HCT116 (cell line): ENCODE measurements around the gene REPS2. TPM values are rescaled to one million over a fixed set of nuclear protein-coding genes. Genes with fewer than 3 reads are reported as not detected.

ENCODE experiments used
- ATAC-seq: fragments of 200-7000 bp; cut with Tn5 transposase; 2 replicates; pipeline ENCODE4 v1.9.1; 2020; ENCODE audit warnings: mild to moderate bottlenecking, moderate library complexity
- BruUV-seq: library from RNA; stranded (reverse); fragments of 400-500 nt; replicated peaks from 2 replicates; lab custom pipeline; 2021; lab: Mats Ljungman, UMichigan
- CTCF ChIA-PET: fragments of 300-600 bp; sonication (Branson Sonifier 250); formaldehyde crosslinking; loops from one replicate; lab custom pipeline; 2021; ENCODE audit warnings: antibody characterized with exemption; lab: Charles Lee
- POLR2A ChIA-PET: fragments of 300-600, 350-600 bp; sonication (Branson Sonifier 250); formaldehyde crosslinking; loops from one replicate; lab custom pipeline; 2021; ENCODE audit warnings: antibody characterized with exemption; lab: Charles Lee
- RAD21 ChIA-PET, 2 experiments: fragments of 300-600 bp; sonication (Branson Sonifier 250); formaldehyde crosslinking; loops; one replicate each; lab custom pipeline; 2023; ENCODE audit warnings: low total read pairs in 2 of 2; ENCODE audit not compliant: uncharacterized antibody in 2 of 2, unreplicated experiment in 2 of 2, low non-redundant PET in 1 of 2; lab: Charles Lee
- DNase-seq: peaks from one replicate; pipeline ENCODE4 v3.0.0-alpha.2; 2010; ENCODE audit warnings: low read depth, low spot score
- H2AFZ ChIP-seq: fragments of 200-600 bp; shearing (Covaris generic), sonication (generic); 2 replicates; pipeline ENCODE4 v1.6.1; 2017; ENCODE audit warnings: low read depth, mixed run types, mixed read lengths, antibody characterized with exemption, low read length; ENCODE audit not compliant: poor library complexity, severe bottlenecking
- H3K27ac ChIP-seq: 2 replicates; pipeline ENCODE4 v1.5.1; 2012; ENCODE audit warnings: low read depth, low read length
- H3K27me3 ChIP-seq: fragments of 200-600 bp; sonication (generic); 2 replicates; pipeline ENCODE4 v1.6.1; 2016; ENCODE audit warnings: mixed run types, low read length, mixed read lengths; ENCODE audit not compliant: insufficient read depth
- H3K36me3 ChIP-seq, 2 experiments: fragments of 200-500 bp in 1 of 2; fragments of 200-600 bp in 1 of 2; sonication (Bioruptor generic) in 1 of 2; sonication (generic) in 1 of 2; 2 replicates each; pipeline versions ENCODE4 v1.5.1 to v1.6.1; 2014 to 2016; ENCODE audit warnings: low read length in 2 of 2, inconsistent platforms in 1 of 2, mixed read lengths in 1 of 2, mixed run types in 1 of 2; ENCODE audit not compliant: insufficient read depth in 2 of 2, control insufficient read depth in 1 of 2
- H3K4me1 ChIP-seq, 2 experiments: fragments of 200-600 bp in 1 of 2; sonication (generic) in 1 of 2; 2 replicates each; pipeline versions ENCODE4 v1.5.1 to v1.6.1; 2012 to 2017; ENCODE audit warnings: low read length in 2 of 2, inconsistent platforms in 1 of 2, mild to moderate bottlenecking in 1 of 2, mixed read lengths in 1 of 2, mixed run types in 1 of 2, moderate library complexity in 1 of 2; ENCODE audit not compliant: insufficient read depth in 2 of 2, control insufficient read depth in 1 of 2
- H3K4me2 ChIP-seq: fragments of 200-600 bp; sonication (generic); 2 replicates; pipeline ENCODE4 v1.6.1; 2017; ENCODE audit warnings: mixed run types, low read length, mixed read lengths
- H3K4me3 ChIP-seq, 2 experiments: fragments of 200-600 bp in 1 of 2; sonication (generic) in 1 of 2; replicated peaks in 1 of 2; 2 replicates each; pipeline ENCODE4 v1.5.1; 2011 to 2016; ENCODE audit warnings: low read length in 2 of 2, control low read depth in 1 of 2, low read depth in 1 of 2, mild to moderate bottlenecking in 1 of 2, mixed read lengths in 1 of 2, mixed run types in 1 of 2
- H3K79me2 ChIP-seq: fragments of 200-600 bp; sonication (generic); 2 replicates; pipeline ENCODE4 v1.6.1; 2017; ENCODE audit warnings: mild to moderate bottlenecking, mixed run types, low read length, moderate library complexity, mixed read lengths; ENCODE audit not compliant: insufficient read depth
- H3K9ac ChIP-seq: fragments of 200-600 bp; sonication (generic); 2 replicates; pipeline ENCODE4 v1.6.1; 2016; ENCODE audit warnings: low read length, mixed read lengths
- H3K9me2 ChIP-seq: fragments of 200-600 bp; sonication (generic), shearing (Covaris generic); 2 replicates; pipeline ENCODE4 v1.6.1; 2017; ENCODE audit warnings: mixed run types, mild to moderate bottlenecking, moderate library complexity; ENCODE audit not compliant: insufficient read depth
- H3K9me3 ChIP-seq, 2 experiments: fragments of 200-500 bp in 1 of 2; fragments of 200-600 bp in 1 of 2; sonication (Bioruptor generic) in 1 of 2; sonication (generic) in 1 of 2; 2 replicates each; pipeline ENCODE4 v1.6.1; 2014 to 2017; ENCODE audit warnings: low read length in 2 of 2, mixed read lengths in 2 of 2, inconsistent platforms in 1 of 2, low read depth in 1 of 2, mild to moderate bottlenecking in 1 of 2, mixed run types in 1 of 2, moderate library complexity in 1 of 2; ENCODE audit not compliant: control insufficient read depth in 1 of 2, insufficient read depth in 1 of 2
- H4K20me1 ChIP-seq: fragments of 200-600 bp; sonication (generic), shearing (Covaris generic); 2 replicates; pipeline ENCODE4 v1.6.1; 2017; ENCODE audit warnings: mixed run types, mild to moderate bottlenecking, moderate library complexity; ENCODE audit not compliant: insufficient read depth
- ATF3 ChIP-seq: IDR thresholded peaks from 2 replicates; pipeline ENCODE4 v1.6.1; 2012
- CBX3 ChIP-seq: IDR thresholded peaks from 2 replicates; pipeline ENCODE4 v1.6.1; 2012; ENCODE audit warnings: low read depth
- CTCF ChIP-seq, 3 experiments: fragments of 200-600 bp in 1 of 3; sonication (generic) in 1 of 3; IDR thresholded peaks in 2 of 3; conservative IDR thresholded peaks in 1 of 3; 2 replicates each; pipeline ENCODE4 v1.5.1; 2012 to 2017; ENCODE audit warnings: low read depth in 2 of 3, low read length in 2 of 3, antibody characterized with exemption in 1 of 3, borderline replicate concordance in 1 of 3, control low read depth in 1 of 3, mild to moderate bottlenecking in 1 of 3, mixed read lengths in 1 of 3, mixed run types in 1 of 3, moderate library complexity in 1 of 3; ENCODE audit not compliant: insufficient read depth in 1 of 3
- ELF1 ChIP-seq: IDR thresholded peaks from 2 replicates; pipeline ENCODE4 v1.6.1; 2012; ENCODE audit warnings: low read depth, borderline replicate concordance
- EZH2phosphoT487 ChIP-seq: fragments of 200-600 bp; IDR thresholded peaks from 2 replicates; pipeline ENCODE4 v1.6.1; 2018; ENCODE audit warnings: antibody characterized with exemption, borderline replicate concordance
- FOSL1 ChIP-seq: IDR thresholded peaks from 2 replicates; pipeline ENCODE4 v1.6.1; 2012; ENCODE audit warnings: low read depth
- MAX ChIP-seq: IDR thresholded peaks from 2 replicates; pipeline ENCODE4 v1.6.1; 2012
- REST ChIP-seq: IDR thresholded peaks from 2 replicates; pipeline ENCODE4 v1.6.1; 2012; ENCODE audit warnings: low read depth
- SP1 ChIP-seq: IDR thresholded peaks from 2 replicates; pipeline ENCODE4 v1.6.1; 2012; ENCODE audit warnings: low read depth
- intact Hi-C: fragments of 100-400 bp; cut with micrococcal nuclease; formaldehyde crosslinking; loops from 2 replicates; pipeline ENCODE4 v1.10.0; 2022
- total RNA-seq: library from RNA; stranded (reverse); gene quantifications from one replicate; pipeline ENCODE4 v1.2.1, GENCODE V29; 2021; ENCODE audit not compliant: unreplicated experiment

REPS2 gene
- total RNA-seq, 1 experiment from 2014 or later = 4.5 TPM

GRCh38 chrX:17047224-17047623 lies 100.8 kb downstream of the REPS2 start:
- Histone ChIP-seq H3K4me2 (no peak overlapping the region), H2AFZ (no peak overlapping the region), H3K27me3 (no peaks in the 10 kb centered on the region), H3K27ac (no peak overlapping the region), H3K4me3 (no peak overlapping the region), H3K9me3 (no peaks in the 10 kb centered on the region), H3K9ac (no peak overlapping the region), H3K36me3 (no peaks in the 10 kb centered on the region), H3K4me1 (no peaks in the 10 kb centered on the region), H3K9me2 (no peaks in the 10 kb centered on the region), H4K20me1 (no peaks in the 10 kb centered on the region), H3K79me2 (no peaks in the 10 kb centered on the region)
- intact Hi-C loops = loop anchor here (2.0 kb wide), 1 partner anchor 220 kb away; no protein-coding TSS in a partner anchor
- BruUV-seq = no TSS peak
- ATAC-seq (no peak), DNase-seq (no peak)
- ChIA-PET RAD21 (interaction anchor here (1.1 to 1.7 kb wide), 3 partner anchors 156 to 165 kb away, joined by 3 to 13 read pairs (median 8); no protein-coding TSS in a partner anchor), POLR2A (interaction anchor here (1.1 kb wide), 1 partner anchor 164 kb away, joined by 11 read pairs; no protein-coding TSS in a partner anchor), CTCF (interaction anchor here (0.7 to 4.9 kb wide), 7 partner anchors 11 to 221 kb away, joined by 3 to 88 read pairs (median 6); no protein-coding TSS in a partner anchor)
- TF ChIP-seq ATF3 = no peak
- no peak for TF ChIP-seq REST
- TF ChIP-seq ELF1 = no peak
- no peak for TF ChIP-seq SP1

- Histone ChIP-seq H2AFZ (no peak overlapping the region), H3K9ac (no peak overlapping the region), H4K20me1 (no peaks in the 10 kb centered on the region), H3K9me2 (no peaks in the 10 kb centered on the region), H3K27ac (no peak overlapping the region), H3K4me2 (no peak overlapping the region), H3K4me1 (no peaks in the 10 kb centered on the region), H3K36me3 (no peaks in the 10 kb centered on the region), H3K4me3 (no peak overlapping the region), H3K79me2 (no peaks in the 10 kb centered on the region), H3K9me3 (no peaks in the 10 kb centered on the region), H3K27me3 (no peaks in the 10 kb centered on the region)
- no peak for DNase-seq
- ATAC-seq = no peak
- ChIA-PET POLR2A (interaction anchor here (1.5 kb wide), 1 partner anchor 170 kb away, joined by 3 read pairs; no protein-coding TSS in a partner anchor), CTCF (interaction anchor here (1.6 kb wide), 1 partner anchor 170 kb away, joined by 6 read pairs; no protein-coding TSS in a partner anchor), RAD21 (no interaction called here)
- intact Hi-C loops = no loop called here
- BruUV-seq = no TSS peak
- no peak for TF ChIP-seq CTCF (IDR thresholded peaks at IDR 0.05 in 2 of 3, conservative IDR thresholded peaks at IDR 0.05 in 1 of 3; ENCODE audit: borderline replicate concordance in 1 of 3, insufficient read depth in 1 of 3, low read depth in 2 of 3, low read length in 2 of 3)
- TF ChIP-seq MAX = no peak
- no peak for TF ChIP-seq CBX3
- no peak for TF ChIP-seq SP1
- TF ChIP-seq FOSL1 = no peak
- no peak for TF ChIP-seq EZH2phosphoT487
Observed at GRCh38 chrX:17052210-17052609, 105.8 kb downstream of the REPS2 start.
